GM08714 (cell line): ENCODE results near the gene ATP6V0B.

Source experiments
- H3K4me3 ChIP-seq: fragments of 200-500 bp; sonication (Bioruptor generic); 2 replicates; pipeline ENCODE4 v1.5.1; 2014; ENCODE audit warnings: mild to moderate bottlenecking, low read length, inconsistent platforms
- ZNF274 ChIP-seq: IDR thresholded peaks from 2 replicates; pipeline ENCODE4 v1.6.1; 2012; ENCODE audit warnings: mild to moderate bottlenecking, low read depth, low read length

The ATP6V0B gene

GRCh38 chr1:44024031-44024902, 49.5 kb downstream of the ATP6V0B start:
- TF ChIP-seq ZNF274: no peak
- no peak overlapping the region for H3K4me3 ChIP-seq

GRCh38 chr1:44024903-44025525, 50.3 kb downstream of the ATP6V0B start:
- no peak overlapping the region for H3K4me3 ChIP-seq
- no peak for TF ChIP-seq ZNF274

DNA sequence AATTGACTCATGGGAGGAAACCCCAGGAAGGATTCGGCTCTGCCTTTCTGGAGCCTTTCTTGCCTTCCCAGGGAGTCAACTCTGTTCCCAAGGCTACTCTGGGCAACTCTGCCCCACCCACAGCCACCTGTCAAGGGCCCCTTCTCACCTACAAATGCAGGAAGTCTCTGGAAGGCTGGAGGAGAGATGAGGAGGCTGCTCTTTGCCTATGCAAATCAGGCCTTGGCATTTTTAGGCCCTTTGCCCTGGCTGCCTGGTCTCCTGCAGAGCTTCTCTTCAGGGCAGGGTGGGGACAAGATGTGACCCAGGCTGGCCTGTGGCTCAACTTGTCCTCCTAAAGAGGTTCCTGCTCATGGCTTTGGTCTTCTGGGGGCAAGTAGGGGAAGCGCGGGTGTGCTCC, 51.1 kb downstream of the ATP6V0B start:
- no peak for TF ChIP-seq ZNF274
- no peak overlapping the region for H3K4me3 ChIP-seq

GRCh38 chr1:44027320-44027719, 52.6 kb downstream of the ATP6V0B start:
- no peak for TF ChIP-seq ZNF274
- H3K4me3 ChIP-seq: no peak overlapping the region
